GM19025 (cell line): ENCODE results near the gene TRIO.

ENCODE experiments used
- ATAC-seq: cut with Tn5 transposase; IDR thresholded peaks from one replicate; pipeline ENCODE4 v1.9.1; 2021; ENCODE audit warnings: mild to moderate bottlenecking, low read depth, moderate library complexity; ENCODE audit not compliant: unreplicated experiment

TRIO gene

GRCh38 chr5:14397717-14398116 is 254.6 kb downstream of the TRIO start:
- no peak for ATAC-seq

GRCh38 chr5:14399054-14399692 is 256.0 kb downstream of the TRIO start:
- no peak for ATAC-seq

- ATAC-seq = no peak
Observed at GRCh38 chr5:14400085-14400484, 256.9 kb downstream of the TRIO start.

- ATAC-seq = no peak
Observed at GRCh38 chr5:14400611-14401010, 257.5 kb downstream of the TRIO start.

- ATAC-seq = no peak
Observed at GRCh38 chr5:14401639-14402038, 258.5 kb downstream of the TRIO start.

- ATAC-seq = no peak
Observed at GRCh38 chr5:14402424-14402823, 259.3 kb downstream of the TRIO start.

- ATAC-seq = no peak
Observed at GRCh38 chr5:14404780-14405179, 261.6 kb downstream of the TRIO start.

- ATAC-seq = no peak
Observed at GRCh38 chr5:14405267-14405666, 262.1 kb downstream of the TRIO start.

- no peak for ATAC-seq
Observed at GRCh38 chr5:14405706-14406553, 262.8 kb downstream of the TRIO start.

GRCh38 chr5:14406554-14406849 is 263.4 kb downstream of the TRIO start:
- ATAC-seq = no peak

GRCh38 chr5:14407051-14407450 is 263.9 kb downstream of the TRIO start:
- ATAC-seq = no peak

GRCh38 chr5:14407746-14408175 is 264.6 kb downstream of the TRIO start:
- no peak for ATAC-seq

- no peak for ATAC-seq
Observed at GRCh38 chr5:14408969-14409586, 265.9 kb downstream of the TRIO start.

GRCh38 chr5:14410068-14410393 is 266.9 kb downstream of the TRIO start:
- no peak for ATAC-seq

GRCh38 chr5:14410394-14411201 is 267.5 kb downstream of the TRIO start:
- ATAC-seq = no peak

- no peak for ATAC-seq
Observed at GRCh38 chr5:14411216-14411615, 268.1 kb downstream of the TRIO start.

GRCh38 chr5:14413331-14413750 is 270.2 kb downstream of the TRIO start:
- ATAC-seq = no peak

- ATAC-seq = no peak
Observed at GRCh38 chr5:14414007-14414406, 270.9 kb downstream of the TRIO start.

GRCh38 chr5:14414656-14415023 is 271.5 kb downstream of the TRIO start:
- peak; percentile 20 for ATAC-seq

GRCh38 chr5:14415024-14415697 is 272.0 kb downstream of the TRIO start:
- peak; percentile 75 for ATAC-seq

- no peak for ATAC-seq
Observed at GRCh38 chr5:14415698-14416074, 272.5 kb downstream of the TRIO start.
